ENCODE measurements around the gene ANO6.
A peak's percentile ranks its signal among the peaks of the same experiment; 100 is the strongest.

ANO6 gene

GRCh38 chr12:45475594-45475993, 259.7 kb downstream of the ANO6 start:
- DNase-seq: no peak

- no peak for DNase-seq
Observed at GRCh38 chr12:45477526-45477925, 261.6 kb downstream of the ANO6 start.

- DNase-seq: no peak
Observed at GRCh38 chr12:45478931-45479330, 263.0 kb downstream of the ANO6 start.

GRCh38 chr12:45481746-45482145, 265.9 kb downstream of the ANO6 start:
- no peak for DNase-seq

GRCh38 chr12:45483571-45483970, 267.7 kb downstream of the ANO6 start:
- DNase-seq: peak; percentile 28

Measured in right hindlimb (tissue), 1 donor.